GM12878 (cell line): ENCODE measurements around the gene IRF2BPL. TPM values are rescaled to one million over a fixed set of nuclear protein-coding genes. Genes with fewer than 3 reads are reported as not detected.

Source experiments
- ATAC-seq: fragments of 200-7000 bp; cut with Tn5 transposase; 3 replicates; pipeline ENCODE4 v1.9.1; 2020; ENCODE audit warnings: mild to moderate bottlenecking, moderate library complexity
- BruUV-seq: library from RNA; stranded (reverse); fragments of 400-500 nt; replicated peaks from 2 replicates; lab custom pipeline; 2021; lab: Mats Ljungman, UMichigan
- CTCF ChIA-PET: fragments of 300-600 bp; sonication (Branson Sonifier 250); formaldehyde crosslinking; extraction: SDS; loops from one replicate; lab custom pipeline; 2021; ENCODE audit warnings: inconsistent platforms; lab: Yijun Ruan, JAX
- POLR2A ChIA-PET: fragments of 350-600 bp; formaldehyde crosslinking; extraction: SDS; loops from one replicate; lab custom pipeline; 2021; ENCODE audit warnings: inconsistent platforms; lab: Charles Lee
- RAD21 ChIA-PET: fragments of 300-600 bp; sonication (Branson Sonifier 250); formaldehyde crosslinking; loops from one replicate; lab custom pipeline; 2023; ENCODE audit warnings: antibody characterized with exemption; ENCODE audit not compliant: unreplicated experiment; lab: Charles Lee
- SMC1A ChIA-PET: fragments of 300-600 bp; sonication (Branson Sonifier 250); formaldehyde crosslinking; loops from one replicate; lab custom pipeline; 2023; ENCODE audit not compliant: unreplicated experiment, uncharacterized antibody; lab: Charles Lee
- DNase-seq: peaks from one replicate; pipeline ENCODE4 v3.0.0-alpha.2; 2011; ENCODE audit warnings: low read depth, low spot score
- FAIRE-seq: peaks from 3 replicates; lab custom pipeline; 2011; peaks lifted over from hg19 to GRCh38; lab: Jason Lieb, UNC
- H2AFZ ChIP-seq: 2 replicates; pipeline ENCODE4 v1.6.0; 2011; ENCODE audit warnings: low read depth, low read length, control low read depth; ENCODE audit not compliant: control insufficient read depth
- H3K27ac ChIP-seq: 2 replicates; pipeline ENCODE4 v1.5.1; 2011; ENCODE audit warnings: control low read depth; ENCODE audit not compliant: control insufficient read depth, insufficient read depth
- H3K27me3 ChIP-seq, 2 experiments: replicated peaks in 1 of 2; 2 replicates each; pipeline versions ENCODE4 v1.6.0 to v1.6.1; 2011; ENCODE audit warnings: low read length in 1 of 2; ENCODE audit not compliant: control insufficient read depth in 2 of 2, insufficient read depth in 2 of 2
- H3K36me3 ChIP-seq, 2 experiments: 2 replicates each; pipeline ENCODE4 v1.5.1; 2011; ENCODE audit warnings: low read length in 1 of 2; ENCODE audit not compliant: control insufficient read depth in 2 of 2, insufficient read depth in 2 of 2
- H3K4me1 ChIP-seq: 2 replicates; pipeline ENCODE4 v1.6.1; 2011; ENCODE audit warnings: mild to moderate bottlenecking, low read length, moderate library complexity, mixed read lengths; ENCODE audit not compliant: control insufficient read depth, insufficient read depth
- H3K4me2 ChIP-seq: 2 replicates; pipeline ENCODE4 v1.6.0; 2011; ENCODE audit warnings: control low read depth; ENCODE audit not compliant: control insufficient read depth, insufficient read depth
- H3K4me3 ChIP-seq: fragments of 200-600 bp; sonication (generic); 2 replicates; pipeline ENCODE4 v1.5.1; 2016
- H3K79me2 ChIP-seq: 2 replicates; pipeline ENCODE4 v1.6.0; 2011; ENCODE audit warnings: low read length; ENCODE audit not compliant: control insufficient read depth, insufficient read depth
- H3K9ac ChIP-seq: 2 replicates; pipeline ENCODE4 v1.8.0; 2011; ENCODE audit warnings: low read length, control low read depth, mixed read lengths; ENCODE audit not compliant: control insufficient read depth, insufficient read depth
- H3K9me3 ChIP-seq: replicated peaks from 3 replicates; pipeline ENCODE4 v1.5.1; 2011; ENCODE audit warnings: mild to moderate bottlenecking, low read length; ENCODE audit not compliant: control insufficient read depth, insufficient read depth
- H4K20me1 ChIP-seq: 2 replicates; pipeline ENCODE4 v1.6.0; 2011; ENCODE audit not compliant: control insufficient read depth, insufficient read depth
- BRCA1 ChIP-seq: IDR thresholded peaks from 2 replicates; pipeline ENCODE4 v1.6.1; 2011; ENCODE audit warnings: low read depth, low read length, improper control_type of control experiment
- CTCF ChIP-seq, 3 experiments: IDR thresholded peaks in 2 of 3; conservative IDR thresholded peaks in 1 of 3; 2 replicates each; pipeline ENCODE4 v1.5.1; 2011; ENCODE audit warnings: low read depth in 3 of 3, low read length in 3 of 3, mild to moderate bottlenecking in 3 of 3, control low read depth in 2 of 3, moderate library complexity in 2 of 3, inconsistent platforms in 1 of 3, mixed read lengths in 1 of 3; ENCODE audit not compliant: control insufficient read depth in 2 of 3, insufficient read depth in 1 of 3; ENCODE audit errors: extremely low read depth in 1 of 3
- EP300 ChIP-seq, 2 experiments: fragments of 150-350 bp in 1 of 2; IDR thresholded peaks; 2 replicates each; pipeline ENCODE4 v1.6.1; 2011 to 2012; ENCODE audit warnings: low read depth in 2 of 2, low read length in 2 of 2, borderline replicate concordance in 1 of 2, improper control_type of control experiment in 1 of 2, inconsistent platforms in 1 of 2; ENCODE audit not compliant: control insufficient read depth in 1 of 2
- HDGF ChIP-seq: fragments of 450-650 bp; IDR thresholded peaks from 2 replicates; pipeline ENCODE4 v1.6.1; 2016; ENCODE audit warnings: antibody characterized with exemption
- MXI1 ChIP-seq: fragments of 150-350 bp; IDR thresholded peaks from 2 replicates; pipeline ENCODE4 v1.6.1; 2011; ENCODE audit warnings: low read depth, mild to moderate bottlenecking, inconsistent platforms, low read length, improper control_type of control experiment
- PAX5 ChIP-seq: IDR thresholded peaks from 2 replicates; pipeline ENCODE4 v1.6.1; 2011; ENCODE audit warnings: low read depth, low read length, borderline replicate concordance
- POLR2A ChIP-seq: IDR thresholded peaks from 2 replicates; pipeline ENCODE4 v1.6.1; 2011; ENCODE audit warnings: low read depth, mild to moderate bottlenecking, low read length
- REST ChIP-seq: IDR thresholded peaks from 2 replicates; pipeline ENCODE4 v1.6.1; 2012; ENCODE audit warnings: mild to moderate bottlenecking, low read depth, low read length
- SKIL ChIP-seq: fragments of 450-650 bp; IDR thresholded peaks from 2 replicates; pipeline ENCODE4 v1.6.1; 2017; ENCODE audit warnings: mild to moderate bottlenecking, low read depth, inconsistent platforms; ENCODE audit not compliant: poor library complexity, severe bottlenecking
- WGBS: methylation state at CpG from one replicate; pipeline ENCODE4 v1.1.6; 2016; ENCODE audit warnings: low lambda C conversion rate; ENCODE audit not compliant: insufficient replicate concordance, insufficient coverage; ENCODE audit errors: missing lambda C conversion rate; 5-methylcytosine and 5-hydroxymethylcytosine counted together
- in situ Hi-C: fragments of 300-500 bp; cut with MboI; formaldehyde crosslinking; loops from 9 replicates; pipeline ENCODE4 v1.14.3; 2018; ENCODE audit warnings: mixed read lengths
- intact Hi-C: fragments of 100-400 bp; cut with micrococcal nuclease; formaldehyde crosslinking; loops from one replicate; pipeline ENCODE4 v1.14.2; 2022; ENCODE audit not compliant: unreplicated experiment
- polyA plus RNA-seq, 11 experiments: library from polyadenylated mRNA; depleted of rRNA in 4 of 11; unstranded in 6 of 11; stranded (reverse) in 5 of 11; fragments of >200 nt; fragmentation: Nextera tagmentation in 4 of 11; fragmentation: Illumina TruSeq in 1 of 11; extraction: Ambion mirVana in 4 of 11; extraction: Trizol in 1 of 11; gene quantifications; 1 replicate in 1 of 11; 2 replicates in 10 of 11; pipeline versions ENCODE4 v1.2.1 to v1.2.3, GENCODE V29; 2011 to 2016; ENCODE audit warnings: inconsistent platforms in 2 of 11, missing spikeins in 2 of 11, low read depth in 1 of 11
- total RNA-seq, 4 experiments: library from RNA; depleted of rRNA in 3 of 4; stranded (reverse); fragments of >200 nt in 3 of 4; fragmentation: Illumina TruSeq in 1 of 4; extraction: Trizol in 1 of 4; gene quantifications; 2 replicates each; pipeline versions ENCODE4 v1.2.1 to v1.2.3, GENCODE V29; 2013 to 2021

Gene IRF2BPL
- total and polyA plus RNA-seq, 10 of the 15 experiments (the other 5 are each of a cell fraction or from before 2014, with no cell fraction given), result 1.2 to 34.5 (median 3.1) TPM

GRCh38 chr14:77071938-77072388 lies 43.5 kb upstream of the IRF2BPL start (continued):
- TF ChIP-seq EP300 (IDR thresholded peaks at IDR 0.05; ENCODE audit: borderline replicate concordance in 1 of 2, control insufficient read depth in 1 of 2, low read depth in 2 of 2, low read length in 2 of 2) (no peak), BRCA1 (no peak), HDGF (no peak), REST (no peak)
- TF ChIP-seq, all 136 proteins: peak for 0

- 52% methylated on average over 7 of the region's 7 CpGs for WGBS
- Histone ChIP-seq H3K79me2 (no peaks in the 10 kb centered on the region), H3K4me1 (peaks cover 14% of the 10 kb centered on the region), H2AFZ (no peak overlapping the region), H4K20me1 (no peaks in the 10 kb centered on the region), H3K9me3 (no peaks in the 10 kb centered on the region; the same call in 2 of the 3 replicates), H3K9ac (no peak overlapping the region), H3K27ac (no peak overlapping the region), H3K27me3 (peaks cover 0 to 10% of the 10 kb centered on the region in 2 experiments; a peak in 2 of 4 replicates), H3K4me2 (no peak overlapping the region), H3K4me3 (no peak overlapping the region), H3K36me3 (no peaks in the 10 kb centered on the region)
- ATAC-seq, result no peak
- BruUV-seq, result no TSS peak
- SMC1A ChIA-PET, result interaction anchor here (0.8 to 9.6 kb wide), 30 partner anchors 10 to 359 kb away, joined by 3 to 370 read pairs (median 6); no protein-coding TSS in a partner anchor
- in situ Hi-C loops, result loop anchor here (10.0 kb wide), 3 partner anchors 155 to 355 kb away; no protein-coding TSS in a partner anchor
- RAD21 ChIA-PET, result interaction anchor here (0.8 to 15.5 kb wide), 22 partner anchors 10 to 194 kb away, joined by 3 to 498 read pairs (median 7); partner anchors contain the start of gene CIPC
- intact Hi-C loops, result loop anchor here (2.0 kb wide), 1 partner anchor 359 kb away; no protein-coding TSS in a partner anchor
- TF ChIP-seq POLR2A (no peak), MXI1 (no peak), CTCF (IDR thresholded peaks at IDR 0.05 in 2 of 3, conservative IDR thresholded peaks at IDR 0.05 in 1 of 3; ENCODE audit: control insufficient read depth in 2 of 3, extremely low read depth in 1 of 3, insufficient read depth in 1 of 3, low read depth in 3 of 3, low read length in 3 of 3) (no peak), PAX5 (no peak), SKIL (no peak)
- CTCF ChIA-PET, result interaction anchor here (1.0 to 20.7 kb wide), 30 partner anchors 10 to 360 kb away, joined by 3 to 848 read pairs (median 6); partner anchors contain the start of gene CIPC
- FAIRE-seq, result no peak
- POLR2A ChIA-PET, result interaction anchor here (0.7 to 2.0 kb wide), 3 partner anchors 11 to 194 kb away, joined by 8 to 9 read pairs (median 8); no protein-coding TSS in a partner anchor
- DNase-seq, result no peak
Observed at GRCh38 chr14:77069551-77069950, 41.0 kb upstream of the IRF2BPL start.
